ENCODE results near the gene RHBDF1.

Gene RHBDF1

GRCh38 chr16:92431-93339 lies 20.3 kb upstream of the RHBDF1 start:
- no peak for DNase-seq

- DNase-seq, result peak; percentile 30 to 61
Observed at GRCh38 chr16:91484-91883, 19.1 kb upstream of the RHBDF1 start.

- no peak for DNase-seq
Observed at GRCh38 chr16:89391-90302, 17.2 kb upstream of the RHBDF1 start.

GRCh38 chr16:88613-89012 lies 16.2 kb upstream of the RHBDF1 start:
- no peak for DNase-seq

- no peak for DNase-seq
Observed at GRCh38 chr16:86483-86952, 14.1 kb upstream of the RHBDF1 start.

GRCh38 chr16:85865-86264 lies 13.4 kb upstream of the RHBDF1 start:
- DNase-seq, result no peak

GRCh38 chr16:85407-85782 lies 13.0 kb upstream of the RHBDF1 start:
- DNase-seq, result no peak

- DNase-seq, result no peak
Observed at GRCh38 chr16:84718-85406, 12.4 kb upstream of the RHBDF1 start.

- no peak for DNase-seq
Observed at GRCh38 chr16:83781-84615, 11.6 kb upstream of the RHBDF1 start.

GRCh38 chr16:83060-83603 lies 10.7 kb upstream of the RHBDF1 start:
- no peak for DNase-seq

- no peak for DNase-seq
Observed at GRCh38 chr16:79151-80054, 7.0 kb upstream of the RHBDF1 start.

GRCh38 chr16:78444-79150 lies 6.2 kb upstream of the RHBDF1 start:
- DNase-seq, result no peak

GRCh38 chr16:77807-78443 lies 5.5 kb upstream of the RHBDF1 start, which contains the start of gene MPG:
Gene MPG, plus strand, starts transcription at chr16:78225. Its CDS starts 85 bp downstream, at chr16:78310.
- peak in 1 of 2 experiments; percentile 83 for DNase-seq

- no peak for DNase-seq
Observed at GRCh38 chr16:77273-77806, 4.9 kb upstream of the RHBDF1 start.

- peak in 1 of 2 experiments; percentile 19 for DNase-seq
Observed at GRCh38 chr16:76535-77272, 4.3 kb upstream of the RHBDF1 start.

- DNase-seq, result no peak
Observed at GRCh38 chr16:75580-76501, 3.4 kb upstream of the RHBDF1 start.

GRCh38 chr16:74747-75334 lies 2.4 kb upstream of the RHBDF1 start:
- DNase-seq, result no peak

All from NCI-H446 (cell line).